Activated CD4-positive, alpha-beta T cell treated with anti-CD3 and anti-CD28 coated beads, Interleukin-2, amount 50 U/mL, for 4 hours (primary cell): ENCODE data around the gene ANKK1.

Experiments
- DNase-seq, 2 experiments: peaks; one replicate each; pipeline ENCODE4 v3.0.0-alpha.2; 2020

ANKK1 gene

GRCh38 chr11:113411536-113411935 is 24.0 kb downstream of the ANKK1 start:
- DNase-seq: no peak

GRCh38 chr11:113412675-113413074 is 25.1 kb downstream of the ANKK1 start:
- DNase-seq: no peak

DNA sequence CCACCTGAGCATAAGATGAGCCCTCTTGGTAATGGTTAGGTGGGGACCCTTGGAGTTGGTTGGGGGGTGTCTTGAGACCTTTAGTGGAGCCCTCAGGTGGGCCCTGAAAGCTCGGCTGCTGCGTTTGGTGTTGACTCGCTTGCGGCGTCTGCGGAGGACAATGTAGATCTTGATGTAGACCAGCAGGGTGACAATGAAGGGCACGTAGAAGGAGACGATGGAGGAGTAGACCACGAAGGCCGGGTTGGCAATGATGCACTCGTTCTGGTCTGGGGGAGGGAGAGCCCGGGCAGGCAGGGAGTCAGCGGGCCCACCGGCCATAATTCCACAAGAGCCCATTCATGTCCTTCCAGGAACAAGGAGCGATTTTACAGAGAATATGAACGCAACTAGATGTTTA is 27.8 kb downstream of the ANKK1 start:
- no peak for DNase-seq

GRCh38 chr11:113417428-113417827 is 29.8 kb downstream of the ANKK1 start:
- DNase-seq: no peak

DNA sequence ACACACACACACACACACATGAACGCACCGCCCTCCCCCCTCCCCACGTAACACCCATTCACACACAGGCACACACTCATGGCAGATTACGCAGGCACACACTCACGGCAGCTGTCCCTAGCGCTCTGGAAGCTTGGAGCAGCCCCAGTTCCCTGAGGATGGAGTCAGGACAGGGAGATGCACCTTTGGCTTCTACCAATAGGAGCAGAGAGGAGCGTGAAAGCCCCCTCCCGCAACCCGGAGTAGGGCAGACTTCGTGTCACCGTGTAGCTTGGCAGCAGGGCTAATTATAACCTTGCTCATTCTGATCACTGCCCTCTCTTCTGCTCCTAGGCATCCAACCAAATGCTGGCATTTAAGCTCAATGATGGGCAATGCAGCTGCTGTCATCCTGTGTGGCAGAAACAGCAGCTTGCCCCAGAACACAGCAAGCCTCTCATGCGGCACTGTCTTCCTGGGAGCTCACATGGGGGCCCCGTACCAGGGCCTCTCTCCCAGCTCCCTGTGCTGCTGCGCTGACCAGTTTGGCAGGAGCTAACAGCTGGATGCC is 31.9 kb downstream of the ANKK1 start:
- no peak for DNase-seq

- no peak for DNase-seq
Measured at GRCh38 chr11:113420808-113421207, 33.2 kb downstream of the ANKK1 start.

GRCh38 chr11:113426686-113427085 is 39.1 kb downstream of the ANKK1 start:
- DNase-seq: no peak

GRCh38 chr11:113431746-113432145 is 44.2 kb downstream of the ANKK1 start:
- no peak for DNase-seq

DNA sequence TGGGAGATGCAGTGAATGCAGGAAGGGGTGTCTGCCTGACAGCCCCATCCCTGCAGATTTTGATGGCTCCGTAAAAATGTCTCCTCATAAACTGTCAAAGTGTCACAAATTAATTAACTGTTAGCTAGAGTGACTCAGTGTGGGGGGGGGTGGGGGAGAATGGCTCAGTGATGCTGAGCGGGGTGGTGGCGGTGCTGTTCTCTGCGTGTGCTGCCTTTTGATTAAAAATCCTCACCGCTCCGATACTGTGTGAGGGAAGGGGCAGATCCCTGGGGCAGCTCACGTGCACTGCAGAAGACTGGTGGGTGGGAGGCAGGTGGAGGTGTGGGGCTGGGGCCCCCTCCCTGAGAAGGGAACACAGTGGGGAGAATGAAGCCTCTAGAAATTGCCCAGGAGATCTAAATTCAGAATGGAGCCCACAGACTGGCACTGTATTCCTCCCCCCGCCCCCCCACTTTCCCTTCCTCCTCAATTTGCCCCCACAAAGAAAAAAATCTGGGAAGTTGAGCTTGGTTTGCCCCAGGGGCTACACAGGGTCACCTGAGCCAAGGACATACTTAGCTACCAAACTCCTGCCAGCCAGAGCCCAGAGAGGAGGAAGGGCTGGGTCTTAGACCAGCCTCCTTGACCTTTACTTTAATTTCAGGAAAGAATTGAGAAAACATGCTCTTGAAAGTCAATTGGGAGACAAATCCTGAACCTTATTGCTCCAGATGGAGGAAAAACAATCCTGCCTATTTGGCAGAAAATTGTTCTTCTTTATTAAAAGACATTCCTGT is 47.8 kb downstream of the ANKK1 start:
- no peak for DNase-seq

- DNase-seq: no peak
Measured at GRCh38 chr11:113436672-113437252, 49.2 kb downstream of the ANKK1 start.

DNA sequence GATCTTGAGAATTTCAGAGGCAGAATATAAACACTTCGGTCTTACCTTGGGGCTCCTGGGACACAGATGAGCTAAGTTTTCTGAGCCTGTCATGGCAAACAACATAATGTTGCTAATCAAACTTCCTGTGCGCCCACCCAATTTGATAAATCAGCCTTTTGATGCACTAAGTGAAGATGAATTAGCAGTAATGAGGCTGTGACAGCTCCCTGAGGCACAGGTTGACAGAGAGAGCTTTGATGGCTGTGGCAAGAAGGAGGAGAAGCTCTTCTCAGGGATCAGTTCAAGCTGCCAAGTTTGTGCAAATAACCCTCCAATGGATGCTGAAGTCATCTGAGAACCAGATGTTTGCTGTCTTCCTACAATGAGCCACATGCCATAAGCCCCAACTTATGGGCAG is 53.2 kb downstream of the ANKK1 start:
- no peak for DNase-seq

DNA sequence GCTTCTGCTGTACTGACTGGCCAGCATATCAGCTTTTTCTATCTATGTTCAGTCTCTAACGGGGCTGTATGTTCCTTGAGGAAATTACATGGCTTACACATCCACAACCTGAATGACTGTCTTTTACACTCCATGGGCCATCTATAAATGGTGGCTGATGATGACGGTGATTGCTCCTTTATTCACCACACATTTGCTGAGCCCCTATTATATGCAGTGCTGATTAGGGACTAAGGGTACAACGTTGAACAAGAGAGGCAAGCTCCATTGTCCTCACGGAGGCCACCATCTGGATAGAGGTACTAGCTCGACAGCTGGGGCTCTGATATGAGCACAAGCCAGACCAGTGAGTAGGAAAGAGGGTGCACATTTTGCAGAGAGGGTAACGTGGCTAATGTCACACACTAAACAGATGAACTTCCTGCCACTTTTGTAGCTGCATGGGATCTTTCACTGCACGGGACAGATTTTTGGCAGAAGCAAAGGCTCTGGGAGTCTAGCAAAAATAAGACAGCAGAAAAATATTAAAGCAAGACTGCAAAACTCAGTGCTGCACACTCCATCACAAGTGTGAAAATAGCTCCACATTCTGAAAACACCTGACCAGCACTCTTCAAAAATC is 57.0 kb downstream of the ANKK1 start:
- no peak for DNase-seq

DNA sequence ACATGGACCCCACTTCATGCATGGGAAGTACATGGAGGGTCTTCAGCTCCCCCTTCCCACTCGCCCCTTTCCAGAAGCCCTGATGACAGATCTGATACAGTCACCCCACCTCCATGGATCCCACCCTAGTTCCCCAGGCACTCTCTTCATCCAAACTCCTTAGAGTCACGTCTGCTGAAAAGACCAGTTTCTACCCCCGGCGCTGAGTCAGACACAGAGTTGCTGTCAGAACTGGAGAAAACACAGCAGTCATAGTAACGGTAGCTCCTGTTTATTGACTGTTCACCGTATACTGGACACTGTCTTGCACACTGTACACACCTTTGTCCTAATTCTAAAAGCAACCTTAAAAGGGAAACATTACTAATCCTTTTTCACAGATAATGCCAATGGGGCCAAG is 58.5 kb downstream of the ANKK1 start:
- DNase-seq: no peak

- no peak for DNase-seq
Measured at GRCh38 chr11:113446938-113447337, 59.4 kb downstream of the ANKK1 start.

DNA sequence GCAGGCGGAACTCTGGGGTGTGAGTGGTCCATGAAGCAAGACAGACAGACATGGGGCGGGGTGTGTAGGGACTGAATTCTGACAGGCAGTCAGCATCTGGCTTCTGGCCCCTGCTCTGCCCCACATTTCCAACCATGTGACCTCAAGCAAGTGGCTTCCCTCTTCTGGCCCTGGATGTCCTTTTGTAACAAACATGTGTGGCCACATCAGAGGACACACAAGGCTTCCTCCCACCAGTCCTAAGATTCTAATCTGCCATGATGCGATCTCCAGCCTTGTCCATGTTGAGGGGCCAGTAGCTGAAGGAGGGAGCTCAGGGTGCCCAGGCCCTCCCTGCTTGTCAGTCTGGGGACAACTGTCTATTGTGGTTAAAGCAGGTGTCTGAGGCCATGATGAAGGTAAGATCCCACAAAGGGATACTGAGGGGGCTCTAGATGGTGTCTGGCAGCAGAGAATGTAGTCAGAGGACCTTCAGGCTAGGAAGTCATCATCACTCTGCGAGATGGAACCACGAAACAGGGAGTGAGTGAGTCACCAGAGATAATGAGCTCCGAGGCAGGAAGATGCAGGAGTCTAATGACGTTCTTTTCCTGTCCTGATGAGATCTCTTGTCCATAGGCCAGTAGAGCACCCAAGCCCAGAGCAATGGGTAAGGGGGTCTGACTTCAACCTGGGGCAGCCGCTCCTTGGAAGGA is 60.2 kb downstream of the ANKK1 start:
- no peak for DNase-seq

DNA sequence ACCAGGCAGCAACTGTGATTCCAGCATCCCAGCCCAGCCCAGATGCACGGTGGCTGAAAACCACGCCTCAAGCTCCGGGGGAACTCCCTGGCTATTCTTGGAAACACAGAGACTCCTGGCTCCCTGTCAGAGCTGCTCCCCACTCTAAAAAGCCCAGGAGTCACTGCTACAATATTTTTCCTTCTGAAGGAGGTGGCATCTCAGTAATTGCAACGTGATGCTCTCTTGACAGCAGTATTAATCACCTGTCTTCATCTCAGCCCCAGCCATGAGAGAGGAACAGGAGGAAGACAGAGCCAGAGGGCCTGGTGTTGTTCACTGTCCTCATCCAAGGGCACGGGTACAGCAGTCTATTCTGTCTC is 60.7 kb downstream of the ANKK1 start:
- DNase-seq: no peak

DNA sequence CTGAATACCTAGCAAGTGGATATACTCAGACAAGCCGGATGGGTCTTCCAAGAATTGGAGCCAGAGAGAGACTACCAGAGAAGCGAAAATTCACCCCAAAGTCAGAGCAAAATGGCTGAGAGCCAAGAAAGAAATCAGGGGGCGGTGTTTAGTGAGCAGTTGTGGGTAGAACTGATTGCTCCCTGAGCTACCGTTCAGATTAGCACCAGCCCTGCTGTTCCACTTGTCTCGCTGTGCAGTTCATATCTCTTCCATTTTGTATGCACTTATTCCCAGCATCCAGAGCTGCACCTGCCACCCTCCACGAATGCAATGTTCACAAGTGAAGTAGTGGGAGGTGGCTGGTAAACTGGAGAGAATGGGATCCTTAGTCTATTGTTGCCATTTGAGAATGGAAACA is 62.2 kb downstream of the ANKK1 start:
- DNase-seq: no peak
